ENCODE data around the gene FBXL12.

The FBXL12 gene

GRCh38 chr19:9847087-9847671 is 28.3 kb upstream of the FBXL12 start:
- Histone ChIP-seq H3K4me3 (ENCODE audit: low read depth, low read length) (no peak overlapping the region), H3K4me1 (ENCODE audit: control insufficient read depth, insufficient read depth, low read length) (no peaks in the 10 kb centered on the region), H3K27ac (ENCODE audit: extremely low read depth, low read depth, low read length) (no peak overlapping the region; the same call in 1 of the 2 replicates), H3K36me3 (ENCODE audit: control insufficient read depth in 2 of 2, insufficient read depth in 1 of 2, low read length in 2 of 2) (peaks cover 5 to 86% of the 10 kb centered on the region in 2 experiments; a peak in 2 of 3 replicates), H3K9me3 (ENCODE audit: control insufficient read depth, insufficient read depth, low read depth, low read length) (no peaks in the 10 kb centered on the region)
- POLR2A ChIA-PET = no interaction called here
- CTCF ChIA-PET = interaction anchor here (0.8 to 1.3 kb wide), 5 partner anchors 13 to 208 kb away, joined by 3 to 6 read pairs (median 3); no protein-coding TSS in a partner anchor
- TF ChIP-seq HOXA7 (CRISPR knock-in tag; IDR thresholded peaks at IDR 0.05; ENCODE audit: borderline replicate concordance) (no peak), GLIS1 (tag by site-specific recombination; IDR thresholded peaks at IDR 0.05) (peak; percentile 96), ZNF354C (tag by site-specific recombination; IDR thresholded peaks at IDR 0.05; ENCODE audit: borderline replicate concordance, low read depth) (no peak), ZNF501 (tag by site-specific recombination; IDR thresholded peaks at IDR 0.05) (no peak), ZNF692 (tag by site-specific recombination; IDR thresholded peaks at IDR 0.05) (peak; percentile 70), ZNF514 (tag by site-specific recombination; IDR thresholded peaks at IDR 0.05) (no peak), SCRT1 (tag by site-specific recombination; IDR thresholded peaks at IDR 0.05; ENCODE audit: borderline replicate concordance) (no peak), ZFP69B (tag by site-specific recombination; IDR thresholded peaks at IDR 0.05) (peak; percentile 45; the same call in 1 of the 2 replicates), ZNF629 (tag by site-specific recombination; IDR thresholded peaks at IDR 0.05) (no peak; the same call in 1 of the 2 replicates), PRDM10 (tag by site-specific recombination; IDR thresholded peaks at IDR 0.05) (no peak), ZNF707 (tag by site-specific recombination; IDR thresholded peaks at IDR 0.05) (no peak), CTCF (tag by site-specific recombination; IDR thresholded peaks at IDR 0.05) (peak; percentile 91), ZNF701 (tag by site-specific recombination; IDR thresholded peaks at IDR 0.05) (no peak), ZNF837 (tag by site-specific recombination; IDR thresholded peaks at IDR 0.05) (no peak), GLIS2 (tag by site-specific recombination; IDR thresholded peaks at IDR 0.05) (peak; percentile 65), TRIM28 (IDR thresholded peaks at IDR 0.05; ENCODE audit: borderline replicate concordance, low read length) (no peak), KLF17 (tag by site-specific recombination; IDR thresholded peaks at IDR 0.05) (peak; percentile 66; the same call in 1 of the 2 replicates), ZNF302 (tag by site-specific recombination; IDR thresholded peaks at IDR 0.05; ENCODE audit: low read depth) (no peak), ZFHX2 (tag by site-specific recombination; conservative IDR thresholded peaks at IDR 0.05) (peak; percentile 46), ZNF366 (tag by site-specific recombination; conservative IDR thresholded peaks at IDR 0.05) (no peak), ZNF157 (tag by site-specific recombination; IDR thresholded peaks at IDR 0.05) (no peak), ZNF791 (tag by site-specific recombination; IDR thresholded peaks at IDR 0.05) (no peak), ZNF335 (tag by site-specific recombination; conservative IDR thresholded peaks at IDR 0.05) (0 out of 2 replicates have a peak, but pooled peaks have one; percentile 31), ZNF398 (tag by site-specific recombination; IDR thresholded peaks at IDR 0.05) (peak; percentile 68), FEZF1 (tag by site-specific recombination; IDR thresholded peaks at IDR 0.05) (peak; percentile 43; the same call in 1 of the 2 replicates), SP7 (tag by site-specific recombination; IDR thresholded peaks at IDR 0.05) (peak; percentile 77), PATZ1 (tag by site-specific recombination; IDR thresholded peaks at IDR 0.05) (peak; percentile 81)
